ENCODE results near the gene UNC80. TPM values are rescaled to one million over a fixed set of nuclear protein-coding genes. Genes with fewer than 3 reads are reported as not detected.

The UNC80 gene
- total and polyA plus RNA-seq, 9 donors: 0.12 to 1.1 (median 0.63) TPM

- 85 to 91% (median 88%) methylated on average over 4 of the region's 4 CpGs for WGBS, 3 donors
- Histone ChIP-seq H3K27ac (no peak overlapping the region), H3K4me1 (ENCODE audit: insufficient read depth) (no peaks in the 10 kb centered on the region), H3K36me3 (no peaks in the 10 kb centered on the region), H3K27me3 (no peaks in the 10 kb centered on the region), H3K9me3 (no peaks in the 10 kb centered on the region), H3K4me3 (no peak overlapping the region)
- no peak for TF ChIP-seq CTCF (IDR thresholded peaks at IDR 0.05)
- intact Hi-C loops (cut with DNase I): no loop called here
- DNase-seq: no peak
Observed at GRCh38 chr2:209830722-209831465, 59.3 kb downstream of the UNC80 start.

GRCh38 chr2:209834767-209835166 is 63.1 kb downstream of the UNC80 start:
- H3K27me3 ChIP-seq: no peaks in the 10 kb centered on the region
- TF ChIP-seq CTCF (IDR thresholded peaks at IDR 0.05): no peak
- TF ChIP-seq EP300 (IDR thresholded peaks at IDR 0.05): no peak
- TF ChIP-seq POLR2A (IDR thresholded peaks at IDR 0.05): no peak
- no peak for DNase-seq
- 71 to 82% (median 82%) methylated on average over 5 of the region's 5 CpGs for WGBS, 3 donors
- intact Hi-C loops (cut with DNase I): no loop called here
- H3K4me3 ChIP-seq: no peak overlapping the region
- H3K9me3 ChIP-seq: no peaks in the 10 kb centered on the region
- H3K27ac ChIP-seq: no peak overlapping the region
- H3K4me1 ChIP-seq (ENCODE audit: insufficient read depth): no peaks in the 10 kb centered on the region
- no peaks in the 10 kb centered on the region for H3K36me3 ChIP-seq

GRCh38 chr2:209840434-209840833 is 68.8 kb downstream of the UNC80 start:
- no peaks in the 10 kb centered on the region for H3K9me3 ChIP-seq
- TF ChIP-seq EP300 (IDR thresholded peaks at IDR 0.05) (no peak), POLR2A (IDR thresholded peaks at IDR 0.05) (no peak), CTCF (IDR thresholded peaks at IDR 0.05) (no peak)
- no peaks in the 10 kb centered on the region for H3K36me3 ChIP-seq
- no peaks in the 10 kb centered on the region for H3K27me3 ChIP-seq
- 18 to 26% (median 20%) methylated on average over 3 of the region's 3 CpGs for WGBS, 3 donors
- intact Hi-C loops (cut with DNase I): no loop called here
- H3K27ac ChIP-seq: no peak overlapping the region
- no peak overlapping the region for H3K4me3 ChIP-seq
- H3K4me1 ChIP-seq (ENCODE audit: insufficient read depth): no peaks in the 10 kb centered on the region
- no peak for DNase-seq

- intact Hi-C loops (cut with DNase I): no loop called here
- Histone ChIP-seq H3K4me3 (no peak overlapping the region), H3K27ac (no peak overlapping the region), H3K27me3 (no peaks in the 10 kb centered on the region), H3K4me1 (ENCODE audit: insufficient read depth) (no peaks in the 10 kb centered on the region), H3K9me3 (no peaks in the 10 kb centered on the region), H3K36me3 (no peaks in the 10 kb centered on the region)
- WGBS, 3 donors: 89 to 96% (median 95%) methylated on average over 2 of the region's 2 CpGs
- TF ChIP-seq POLR2A (IDR thresholded peaks at IDR 0.05): no peak
- no peak for TF ChIP-seq EP300 (IDR thresholded peaks at IDR 0.05)
- TF ChIP-seq CTCF (IDR thresholded peaks at IDR 0.05): no peak
- no peak for DNase-seq
Observed at GRCh38 chr2:209845666-209846065, 74.0 kb downstream of the UNC80 start.

Measured in ovary (tissue), 9 donors.